Panc1 (cell line): ENCODE data around the gene SHANK2.

ENCODE experiments used
- POLR2AphosphoS5 ChIP-seq: IDR thresholded peaks from 2 replicates; pipeline ENCODE4 v1.6.1; 2012; ENCODE audit warnings: mild to moderate bottlenecking, low read depth, low read length, moderate library complexity
- REST ChIP-seq, 2 experiments: IDR thresholded peaks; 2 replicates each; pipeline ENCODE4 v1.6.1; 2011 to 2012; ENCODE audit warnings: low read depth in 2 of 2, control low read depth in 1 of 2, low read length in 1 of 2, mild to moderate bottlenecking in 1 of 2, moderate library complexity in 1 of 2; ENCODE audit not compliant: insufficient read depth in 1 of 2
- TCF7L2 ChIP-seq: IDR thresholded peaks from 2 replicates; pipeline ENCODE4 v1.6.1; 2011; ENCODE audit warnings: mild to moderate bottlenecking, low read depth, low read length, inconsistent platforms
- TF ChIP-seq, protein P1 (sequence below): fragments of 450-650 bp; IDR thresholded peaks from 2 replicates; pipeline ENCODE4 v1.5.1; 2017; ENCODE audit warnings: mild to moderate bottlenecking

DNA sequence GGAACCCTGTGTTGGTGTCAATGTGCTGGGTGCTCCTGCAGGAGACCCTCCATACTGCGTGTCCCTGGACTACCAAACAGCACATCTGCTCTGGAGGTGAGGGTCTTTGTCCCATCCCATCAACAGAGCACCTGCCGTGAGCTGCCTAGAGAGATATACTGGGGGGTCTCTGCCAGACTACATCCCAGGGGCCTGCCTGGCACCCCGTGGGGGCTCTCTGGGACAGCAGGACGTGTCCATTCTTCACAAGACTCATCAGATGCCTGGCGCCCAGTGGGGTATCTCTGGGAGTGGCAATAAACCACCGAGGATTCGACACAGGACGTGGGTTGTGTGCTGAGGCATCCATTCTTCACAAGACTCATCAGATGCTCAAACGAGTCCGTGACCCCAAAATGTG lies 42.7 kb downstream of the SHANK2 start:
- TF ChIP-seq, protein P1, sequence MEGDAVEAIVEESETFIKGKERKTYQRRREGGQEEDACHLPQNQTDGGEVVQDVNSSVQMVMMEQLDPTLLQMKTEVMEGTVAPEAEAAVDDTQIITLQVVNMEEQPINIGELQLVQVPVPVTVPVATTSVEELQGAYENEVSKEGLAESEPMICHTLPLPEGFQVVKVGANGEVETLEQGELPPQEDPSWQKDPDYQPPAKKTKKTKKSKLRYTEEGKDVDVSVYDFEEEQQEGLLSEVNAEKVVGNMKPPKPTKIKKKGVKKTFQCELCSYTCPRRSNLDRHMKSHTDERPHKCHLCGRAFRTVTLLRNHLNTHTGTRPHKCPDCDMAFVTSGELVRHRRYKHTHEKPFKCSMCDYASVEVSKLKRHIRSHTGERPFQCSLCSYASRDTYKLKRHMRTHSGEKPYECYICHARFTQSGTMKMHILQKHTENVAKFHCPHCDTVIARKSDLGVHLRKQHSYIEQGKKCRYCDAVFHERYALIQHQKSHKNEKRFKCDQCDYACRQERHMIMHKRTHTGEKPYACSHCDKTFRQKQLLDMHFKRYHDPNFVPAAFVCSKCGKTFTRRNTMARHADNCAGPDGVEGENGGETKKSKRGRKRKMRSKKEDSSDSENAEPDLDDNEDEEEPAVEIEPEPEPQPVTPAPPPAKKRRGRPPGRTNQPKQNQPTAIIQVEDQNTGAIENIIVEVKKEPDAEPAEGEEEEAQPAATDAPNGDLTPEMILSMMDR, result no peak
- TF ChIP-seq REST (IDR thresholded peaks at IDR 0.05; ENCODE audit: insufficient read depth in 1 of 2, low read depth in 2 of 2, low read length in 1 of 2) (no peak), TCF7L2 (no peak), POLR2AphosphoS5 (no peak)
